SU-DHL-6 (cell line): ENCODE data around the gene GULP1.

Source experiments
- H2AFZ ChIP-seq: fragments of 200-600 bp; sonication (generic); 2 replicates; pipeline ENCODE4 v1.6.1; 2014; ENCODE audit warnings: low read depth, mild to moderate bottlenecking, moderate library complexity, mixed read lengths, antibody characterized with exemption, low read length; ENCODE audit not compliant: severe bottlenecking
- H3F3A ChIP-seq: fragments of 200-600 bp; shearing (Covaris generic); 2 replicates; pipeline ENCODE4 v1.6.0; 2016; ENCODE audit warnings: antibody characterized with exemption, mild to moderate bottlenecking; ENCODE audit not compliant: insufficient read depth
- H3K27ac ChIP-seq: fragments of 200-600 bp; sonication (generic); 2 replicates; pipeline ENCODE4 v1.5.1; 2016; ENCODE audit warnings: low read depth, mild to moderate bottlenecking, low read length, moderate library complexity, mixed read lengths
- H3K27me3 ChIP-seq: fragments of 200-600 bp; sonication (generic), shearing (Covaris generic); 2 replicates; pipeline ENCODE4 v1.6.0; 2014; ENCODE audit warnings: mild to moderate bottlenecking, low read length
- H3K36me3 ChIP-seq: fragments of 200-600 bp; sonication (generic); 2 replicates; pipeline ENCODE4 v1.6.1; 2014; ENCODE audit warnings: mild to moderate bottlenecking, low read length, mixed read lengths
- H3K4me2 ChIP-seq: fragments of 300-600, 200-600 bp; shearing (Covaris generic), sonication (generic); 2 replicates; pipeline ENCODE4 v1.6.0; 2014; ENCODE audit warnings: low read length, low read depth, mild to moderate bottlenecking; ENCODE audit not compliant: poor library complexity, severe bottlenecking
- H3K4me3 ChIP-seq: fragments of 200-600 bp; sonication (generic); 2 replicates; pipeline ENCODE4 v1.5.1; 2014; ENCODE audit warnings: antibody characterized with exemption, low read length, mild to moderate bottlenecking, mixed read lengths; ENCODE audit not compliant: insufficient read depth, poor library complexity, severe bottlenecking
- H3K79me2 ChIP-seq: fragments of 200-600 bp; sonication (generic); 2 replicates; pipeline ENCODE4 v1.6.1; 2014; ENCODE audit warnings: mild to moderate bottlenecking, low read length, moderate library complexity; ENCODE audit not compliant: insufficient read depth
- H3K9ac ChIP-seq: fragments of 200-600 bp; sonication (generic); 2 replicates; pipeline ENCODE4 v1.7.0; 2014; ENCODE audit warnings: mild to moderate bottlenecking, low read length
- H3K9me2 ChIP-seq: fragments of 200-600 bp; sonication (generic); replicated peaks from 2 replicates; pipeline ENCODE4 v1.6.1; 2014; ENCODE audit warnings: low read length; ENCODE audit not compliant: insufficient read depth
- H3K9me3 ChIP-seq: fragments of 200-600 bp; sonication (generic); 2 replicates; pipeline ENCODE4 v1.6.1; 2014; ENCODE audit warnings: low read length, mixed read lengths; ENCODE audit not compliant: insufficient read depth
- H4K20me1 ChIP-seq: fragments of 200-600 bp; sonication (generic); 2 replicates; pipeline ENCODE4 v1.6.1; 2014; ENCODE audit warnings: low read depth, mild to moderate bottlenecking, antibody characterized with exemption, low read length, moderate library complexity, mixed read lengths
- EZH2phosphoT487 ChIP-seq: fragments of 200-600 bp; sonication (generic), shearing (Covaris generic); conservative IDR thresholded peaks from 2 replicates; pipeline ENCODE4 v1.6.1; 2018; ENCODE audit warnings: mild to moderate bottlenecking, antibody characterized with exemption, low read length, moderate library complexity, mixed read lengths
- TF ChIP-seq, protein P1 (sequence below): fragments of 200-600 bp; sonication (generic); IDR thresholded peaks from one replicate; pipeline ENCODE4 v1.5.1; 2017; ENCODE audit warnings: antibody characterized with exemption, mild to moderate bottlenecking, low read length, moderate library complexity; ENCODE audit not compliant: insufficient read depth, poor library complexity, severe bottlenecking

GULP1 gene

DNA sequence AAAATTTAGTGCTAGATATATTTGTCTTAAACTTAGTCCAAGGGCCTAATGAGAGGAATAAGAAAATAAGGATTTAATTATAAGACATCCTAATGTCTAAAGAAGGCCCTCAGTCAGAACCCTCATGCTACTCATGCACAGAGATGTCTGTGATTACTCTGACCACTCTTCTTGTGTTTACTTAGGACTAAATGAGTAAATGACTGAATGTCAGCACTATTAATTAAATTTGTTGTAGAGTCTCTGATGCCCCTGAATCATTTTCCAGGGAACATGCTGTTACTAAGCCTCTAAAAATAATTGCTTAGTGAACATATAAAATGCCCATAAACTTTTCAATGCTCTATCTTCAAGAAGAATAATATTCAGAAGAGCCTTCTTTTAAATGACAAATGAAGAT, 32.4 kb downstream of the GULP1 start:
- no peak for TF ChIP-seq EZH2phosphoT487
- TF ChIP-seq, protein P1, sequence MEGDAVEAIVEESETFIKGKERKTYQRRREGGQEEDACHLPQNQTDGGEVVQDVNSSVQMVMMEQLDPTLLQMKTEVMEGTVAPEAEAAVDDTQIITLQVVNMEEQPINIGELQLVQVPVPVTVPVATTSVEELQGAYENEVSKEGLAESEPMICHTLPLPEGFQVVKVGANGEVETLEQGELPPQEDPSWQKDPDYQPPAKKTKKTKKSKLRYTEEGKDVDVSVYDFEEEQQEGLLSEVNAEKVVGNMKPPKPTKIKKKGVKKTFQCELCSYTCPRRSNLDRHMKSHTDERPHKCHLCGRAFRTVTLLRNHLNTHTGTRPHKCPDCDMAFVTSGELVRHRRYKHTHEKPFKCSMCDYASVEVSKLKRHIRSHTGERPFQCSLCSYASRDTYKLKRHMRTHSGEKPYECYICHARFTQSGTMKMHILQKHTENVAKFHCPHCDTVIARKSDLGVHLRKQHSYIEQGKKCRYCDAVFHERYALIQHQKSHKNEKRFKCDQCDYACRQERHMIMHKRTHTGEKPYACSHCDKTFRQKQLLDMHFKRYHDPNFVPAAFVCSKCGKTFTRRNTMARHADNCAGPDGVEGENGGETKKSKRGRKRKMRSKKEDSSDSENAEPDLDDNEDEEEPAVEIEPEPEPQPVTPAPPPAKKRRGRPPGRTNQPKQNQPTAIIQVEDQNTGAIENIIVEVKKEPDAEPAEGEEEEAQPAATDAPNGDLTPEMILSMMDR: no peak
- Histone ChIP-seq H2AFZ (no peak overlapping the region), H3K9me2 (no peaks in the 10 kb centered on the region), H3K27me3 (no peaks in the 10 kb centered on the region), H3K9ac (no peak overlapping the region), H3K36me3 (no peaks in the 10 kb centered on the region), H3K4me3 (no peak overlapping the region), H3K4me2 (no peak overlapping the region), H3K27ac (no peak overlapping the region), H3K9me3 (no peaks in the 10 kb centered on the region), H4K20me1 (no peaks in the 10 kb centered on the region), H3F3A (no peaks in the 10 kb centered on the region), H3K79me2 (no peaks in the 10 kb centered on the region)

DNA sequence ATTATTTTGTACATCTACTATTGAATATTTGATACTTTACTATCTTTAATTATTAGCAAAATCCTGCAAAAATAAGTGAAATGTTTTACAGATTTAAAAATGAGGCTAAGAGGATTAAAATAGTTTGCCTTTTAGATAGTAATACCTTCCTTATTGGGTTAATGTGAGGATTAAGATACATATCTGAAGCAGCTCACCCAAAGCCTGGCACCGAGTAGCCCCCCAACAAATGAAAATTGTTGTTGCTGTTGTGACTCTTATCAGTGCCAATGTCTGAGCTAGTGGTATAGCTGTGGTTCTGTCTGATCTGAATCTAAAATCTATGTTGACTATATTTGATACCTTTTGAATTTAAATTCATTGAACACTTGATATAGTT, 34.6 kb downstream of the GULP1 start:
- no peaks in the 10 kb centered on the region for H3K27me3 ChIP-seq
- no peak overlapping the region for H3K9ac ChIP-seq
- no peaks in the 10 kb centered on the region for H3K9me3 ChIP-seq
- H4K20me1 ChIP-seq: no peaks in the 10 kb centered on the region
- no peaks in the 10 kb centered on the region for H3K9me2 ChIP-seq
- no peaks in the 10 kb centered on the region for H3K79me2 ChIP-seq
- no peaks in the 10 kb centered on the region for H3F3A ChIP-seq
- H3K4me3 ChIP-seq: no peak overlapping the region
- H3K27ac ChIP-seq: no peak overlapping the region
- H3K36me3 ChIP-seq: no peaks in the 10 kb centered on the region
- TF ChIP-seq EZH2phosphoT487: no peak
- TF ChIP-seq, protein P1: no peak
- H3K4me2 ChIP-seq: no peak overlapping the region
- H2AFZ ChIP-seq: no peak overlapping the region

DNA sequence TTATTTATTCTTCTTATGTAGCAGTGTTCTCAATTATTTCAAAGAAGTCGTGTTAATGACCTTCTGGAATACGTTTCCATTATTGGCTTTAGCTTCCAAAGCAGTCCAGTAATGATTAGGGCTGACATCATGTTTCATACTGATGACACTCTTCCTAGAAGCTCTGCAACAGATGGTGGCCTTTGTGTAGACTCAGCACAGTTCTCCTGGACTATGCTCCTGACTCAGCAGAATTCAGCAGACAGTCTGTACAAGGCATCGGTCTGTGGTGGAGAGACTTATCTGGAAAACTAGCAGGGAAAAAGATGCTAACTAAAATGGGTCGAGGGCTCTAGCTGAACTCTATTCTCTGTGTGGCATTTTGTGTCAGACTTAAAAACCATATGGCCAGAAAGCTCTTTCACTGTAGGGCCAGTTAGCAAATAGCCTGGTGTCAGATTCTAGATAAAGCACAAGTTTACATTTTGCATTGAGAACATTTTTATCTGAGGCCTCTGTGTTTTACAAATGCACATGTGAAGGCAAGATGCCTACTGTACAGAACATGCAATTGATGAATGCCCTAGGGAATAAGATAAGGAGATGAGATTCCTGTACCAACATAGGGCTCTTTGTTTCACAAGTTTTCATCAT, 35.1 kb downstream of the GULP1 start:
- Histone ChIP-seq H3K9ac (no peak overlapping the region), H3K9me2 (no peaks in the 10 kb centered on the region), H3K36me3 (no peaks in the 10 kb centered on the region), H3K27me3 (no peaks in the 10 kb centered on the region), H3K4me3 (no peak overlapping the region), H3K79me2 (no peaks in the 10 kb centered on the region), H2AFZ (no peak overlapping the region), H3K27ac (no peak overlapping the region), H4K20me1 (no peaks in the 10 kb centered on the region), H3K9me3 (no peaks in the 10 kb centered on the region), H3F3A (no peaks in the 10 kb centered on the region), H3K4me2 (no peak overlapping the region)
- TF ChIP-seq, protein P1: no peak
- TF ChIP-seq EZH2phosphoT487: no peak
